ENCODE results near the gene SLC5A5.
A peak's percentile ranks its signal among the peaks of the same experiment; 100 is the strongest.

DNA sequence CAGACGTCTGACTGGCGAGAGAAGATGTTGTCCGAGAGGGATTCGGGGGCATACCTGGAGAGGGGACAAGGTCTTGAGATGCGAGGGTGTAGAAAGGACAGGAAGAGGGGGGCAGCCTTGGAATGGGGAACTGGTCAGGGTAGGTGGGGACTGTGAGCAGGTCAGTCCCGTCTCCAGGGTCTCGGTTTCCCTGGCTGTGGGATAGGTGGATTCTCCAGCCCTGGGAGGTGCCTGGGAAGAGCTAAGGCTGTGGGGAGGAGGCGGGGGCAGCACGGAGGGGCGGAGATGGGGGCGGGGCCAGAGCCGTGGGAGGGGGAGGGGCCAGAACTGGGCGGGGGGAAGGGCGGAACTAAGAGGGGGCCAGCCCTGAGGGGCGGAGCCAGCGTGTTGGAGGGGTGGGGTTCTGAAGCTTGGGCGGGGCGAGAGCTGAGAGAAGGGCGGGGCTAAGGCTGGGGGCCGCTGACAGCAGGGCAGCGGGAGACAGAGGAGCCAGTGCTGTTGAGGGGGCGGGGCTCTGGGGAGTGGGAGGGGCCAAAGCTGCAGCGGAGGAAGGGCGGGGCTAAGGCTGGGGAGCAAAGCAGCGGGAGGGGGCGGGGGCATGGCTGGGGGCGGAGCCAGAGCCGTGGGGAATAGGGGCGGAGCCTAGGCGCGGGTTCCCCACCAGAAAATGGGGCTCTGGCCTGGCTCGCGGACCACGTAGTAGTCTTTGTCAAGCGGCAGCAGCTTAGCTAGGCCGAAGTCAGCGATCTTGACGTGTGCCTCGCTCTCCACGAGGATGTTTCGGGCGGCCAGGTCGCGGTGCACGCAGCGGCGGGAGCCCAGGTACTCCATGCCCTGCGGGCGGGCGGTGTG, 41.0 kb upstream of the SLC5A5 start:
- TF ChIP-seq, protein P1, sequence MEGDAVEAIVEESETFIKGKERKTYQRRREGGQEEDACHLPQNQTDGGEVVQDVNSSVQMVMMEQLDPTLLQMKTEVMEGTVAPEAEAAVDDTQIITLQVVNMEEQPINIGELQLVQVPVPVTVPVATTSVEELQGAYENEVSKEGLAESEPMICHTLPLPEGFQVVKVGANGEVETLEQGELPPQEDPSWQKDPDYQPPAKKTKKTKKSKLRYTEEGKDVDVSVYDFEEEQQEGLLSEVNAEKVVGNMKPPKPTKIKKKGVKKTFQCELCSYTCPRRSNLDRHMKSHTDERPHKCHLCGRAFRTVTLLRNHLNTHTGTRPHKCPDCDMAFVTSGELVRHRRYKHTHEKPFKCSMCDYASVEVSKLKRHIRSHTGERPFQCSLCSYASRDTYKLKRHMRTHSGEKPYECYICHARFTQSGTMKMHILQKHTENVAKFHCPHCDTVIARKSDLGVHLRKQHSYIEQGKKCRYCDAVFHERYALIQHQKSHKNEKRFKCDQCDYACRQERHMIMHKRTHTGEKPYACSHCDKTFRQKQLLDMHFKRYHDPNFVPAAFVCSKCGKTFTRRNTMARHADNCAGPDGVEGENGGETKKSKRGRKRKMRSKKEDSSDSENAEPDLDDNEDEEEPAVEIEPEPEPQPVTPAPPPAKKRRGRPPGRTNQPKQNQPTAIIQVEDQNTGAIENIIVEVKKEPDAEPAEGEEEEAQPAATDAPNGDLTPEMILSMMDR (tag by site-specific recombination; IDR thresholded peaks at IDR 0.05), result no peak
- TF ChIP-seq ZNF223 (tag by site-specific recombination; IDR thresholded peaks at IDR 0.05) (no peak), ZBTB8A (tag by site-specific recombination; IDR thresholded peaks at IDR 0.05) (no peak), MYNN (tag by site-specific recombination; IDR thresholded peaks at IDR 0.05; ENCODE audit: borderline replicate concordance) (no peak), TCF7L2 (IDR thresholded peaks at IDR 0.05; ENCODE audit: borderline replicate concordance, low read depth, low read length) (no peak), SP3 (tag by site-specific recombination; IDR thresholded peaks at IDR 0.05) (peak; percentile 46), PRDM1 (tag by site-specific recombination; IDR thresholded peaks at IDR 0.05) (no peak)
